Breast epithelium (tissue), 4 donors: ENCODE data around the gene NDST1. TPM values are rescaled to one million over a fixed set of nuclear protein-coding genes. Genes with fewer than 3 reads are reported as not detected.

Experiments used
- DNase-seq, 2 donors: peaks; one replicate each; pipeline ENCODE4 v3.0.0-alpha.2; 2019; ENCODE audit warnings: low spot score in 2 of 2
- H3K27ac ChIP-seq, 2 donors: fragments of 200-600 bp; sonication (generic) in 1 of 2; one replicate each; pipeline ENCODE4 v1.5.1; 2016 to 2019; ENCODE audit warnings: mild to moderate bottlenecking in 1 of 2
- H3K27me3 ChIP-seq, 2 donors: fragments of 200-600 bp; sonication (generic) in 1 of 2; one replicate each; pipeline versions ENCODE4 v1.5.1 to v1.6.0; 2017 to 2019; ENCODE audit warnings: control low read depth in 1 of 2, mild to moderate bottlenecking in 1 of 2
- H3K36me3 ChIP-seq: fragments of 200-600 bp; one replicate; pipeline ENCODE4 v1.5.1; 2019
- H3K4me1 ChIP-seq, 2 donors: fragments of 200-600 bp; sonication (generic); one replicate each; pipeline ENCODE4 v1.5.1; 2016 to 2019; ENCODE audit warnings: control low read depth in 1 of 2
- H3K4me3 ChIP-seq, 3 donors: fragments of 200-600 bp; sonication (generic); 1 replicate in 2 of 3; 2 replicates in 1 of 3; pipeline ENCODE4 v1.5.1; 2016 to 2019; ENCODE audit warnings: mild to moderate bottlenecking in 3 of 3, moderate library complexity in 2 of 3
- H3K9me3 ChIP-seq, 2 donors: fragments of 200-600 bp; sonication (generic) in 1 of 2; one replicate each; pipeline ENCODE4 v1.5.1; 2016 to 2019; ENCODE audit warnings: control low read depth in 1 of 2
- CTCF ChIP-seq, 3 donors: fragments of 450-650 bp; IDR thresholded peaks; one replicate each; pipeline ENCODE4 v1.5.1; 2016 to 2017; ENCODE audit warnings: antibody characterized with exemption in 3 of 3, mild to moderate bottlenecking in 3 of 3, moderate library complexity in 3 of 3
- POLR2A ChIP-seq: fragments of 450-650 bp; IDR thresholded peaks from one replicate; pipeline ENCODE4 v1.6.1; 2016; ENCODE audit warnings: antibody characterized with exemption, mild to moderate bottlenecking, moderate library complexity
- POLR2AphosphoS5 ChIP-seq, 3 donors: sonication (generic); formaldehyde crosslinking; IDR thresholded peaks; one replicate each; pipeline ENCODE4 v1.6.1; 2017; ENCODE audit warnings: antibody characterized with exemption in 3 of 3
- intact Hi-C: fragments of 100-400 bp; cut with DNase I; formaldehyde crosslinking; loops from one replicate; pipeline ENCODE4 v1.15.1; 2023; ENCODE audit warnings: low total_unique reads
- total RNA-seq, 3 donors: library from RNA; depleted of rRNA; stranded (reverse); fragments of >200 nt; gene quantifications; one replicate each; pipeline ENCODE4 v1.1.0, GENCODE V29; 2016

The NDST1 gene
- total RNA-seq, 3 donors from 2014 or later = 46.7 to 92.3 (median 74.1) TPM

GRCh38 chr5:150577378-150578139 is 69.6 kb downstream of the NDST1 start:
- Histone ChIP-seq H3K36me3 (no peaks in the 10 kb centered on the region), H3K4me1 (no peaks in the 10 kb centered on the region), H3K27ac (no peak overlapping the region), H3K27me3 (no peaks in the 10 kb centered on the region), H3K4me3 (no peak overlapping the region), H3K9me3 (no peaks in the 10 kb centered on the region)
- intact Hi-C loops = no loop called here
- no peak for TF ChIP-seq CTCF (IDR thresholded peaks at IDR 0.05)
- no peak for TF ChIP-seq POLR2AphosphoS5 (IDR thresholded peaks at IDR 0.05)
- no peak for TF ChIP-seq POLR2A
- no peak for DNase-seq

GRCh38 chr5:150578781-150579461 is 71.0 kb downstream of the NDST1 start:
- no peaks in the 10 kb centered on the region for H3K27me3 ChIP-seq
- no peak for TF ChIP-seq CTCF (IDR thresholded peaks at IDR 0.05)
- H3K9me3 ChIP-seq = no peaks in the 10 kb centered on the region
- intact Hi-C loops = no loop called here
- H3K4me3 ChIP-seq = no peak overlapping the region
- H3K4me1 ChIP-seq = no peaks in the 10 kb centered on the region
- no peak for DNase-seq
- no peaks in the 10 kb centered on the region for H3K36me3 ChIP-seq
- H3K27ac ChIP-seq = no peak overlapping the region

- H3K4me1 ChIP-seq = no peaks in the 10 kb centered on the region
- DNase-seq = no peak
- no peaks in the 10 kb centered on the region for H3K27me3 ChIP-seq
- no peaks in the 10 kb centered on the region for H3K36me3 ChIP-seq
- no peak for TF ChIP-seq POLR2A
- no peak for TF ChIP-seq POLR2AphosphoS5 (IDR thresholded peaks at IDR 0.05)
- no peak for TF ChIP-seq CTCF (IDR thresholded peaks at IDR 0.05)
- H3K9me3 ChIP-seq = no peaks in the 10 kb centered on the region
- intact Hi-C loops = no loop called here
- H3K27ac ChIP-seq = no peak overlapping the region
- no peak overlapping the region for H3K4me3 ChIP-seq
Observed at GRCh38 chr5:150579462-150580400, 71.8 kb downstream of the NDST1 start.

- Histone ChIP-seq H3K4me1 (no peaks in the 10 kb centered on the region), H3K4me3 (no peak overlapping the region), H3K9me3 (no peaks in the 10 kb centered on the region), H3K27me3 (no peaks in the 10 kb centered on the region), H3K36me3 (no peaks in the 10 kb centered on the region), H3K27ac (no peak overlapping the region)
- intact Hi-C loops = no loop called here
- DNase-seq = no peak
- no peak for TF ChIP-seq POLR2AphosphoS5 (IDR thresholded peaks at IDR 0.05)
- TF ChIP-seq CTCF (IDR thresholded peaks at IDR 0.05) = no peak
- TF ChIP-seq POLR2A = no peak
Observed at GRCh38 chr5:150580917-150581316, 73.0 kb downstream of the NDST1 start.
